ENCODE data around the gene CA10. TPM values are rescaled to one million over a fixed set of nuclear protein-coding genes. Genes with fewer than 3 reads are reported as not detected.

Gene CA10
- polyA plus RNA-seq, 4 donors = 0.19 to 0.31 TPM; not detected in 2

DNA sequence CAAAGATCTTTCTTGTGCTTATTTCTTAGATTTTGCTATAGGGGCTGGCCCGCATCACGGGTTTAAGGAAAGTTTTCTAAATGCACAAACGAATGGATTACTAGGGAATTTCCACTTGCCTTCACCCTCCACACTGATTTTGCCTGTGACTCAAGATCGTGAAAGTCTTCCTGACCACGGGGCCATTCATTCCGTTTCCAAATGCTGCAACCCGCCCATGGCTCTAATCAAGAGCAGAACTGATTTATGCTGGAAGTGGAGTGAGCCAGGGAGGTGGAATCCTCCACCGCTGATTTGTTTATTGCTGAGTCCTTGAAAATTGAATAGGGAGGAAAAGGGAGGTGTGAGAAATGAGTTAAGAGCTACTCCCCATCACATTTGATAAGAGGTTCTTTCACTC lies 52.4 kb downstream of the CA10 start:
- Histone ChIP-seq H3K4me1 (ENCODE audit: control insufficient read depth in 3 of 3, insufficient read depth in 2 of 3, low read depth in 1 of 3, low read length in 2 of 3) (no peaks in the 10 kb centered on the region), H3K36me3 (ENCODE audit: control insufficient read depth in 3 of 3, insufficient read depth in 2 of 3, low read depth in 1 of 3, low read length in 3 of 3) (no peaks in the 10 kb centered on the region), H3K9me3 (ENCODE audit: control insufficient read depth in 2 of 2, insufficient read depth in 1 of 2, low read depth in 1 of 2, low read length in 1 of 2) (no peaks in the 10 kb centered on the region), H3K4me3 (ENCODE audit: low read depth in 1 of 3, low read length in 3 of 3) (no peak overlapping the region), H3K27me3 (ENCODE audit: control insufficient read depth in 3 of 3, insufficient read depth in 3 of 3, low read length in 3 of 3) (no peaks in the 10 kb centered on the region), H3K27ac (ENCODE audit: low read depth in 1 of 3, low read length in 2 of 3) (no peak overlapping the region)
- no peak for FAIRE-seq
- DNase-seq = no peak
- 67 to 73% (median 73%) methylated on average over 8 of the region's 8 CpGs for WGBS, 3 donors

GRCh38 chr17:52105591-52105990 lies 52.9 kb downstream of the CA10 start:
- FAIRE-seq (no peak), DNase-seq (no peak)
- H3K4me3 ChIP-seq (ENCODE audit: low read depth in 1 of 3, low read length in 3 of 3) = no peak overlapping the region
- no peaks in the 10 kb centered on the region for H3K27me3 ChIP-seq (ENCODE audit: control insufficient read depth in 3 of 3, insufficient read depth in 3 of 3, low read length in 3 of 3)
- no peaks in the 10 kb centered on the region for H3K4me1 ChIP-seq (ENCODE audit: control insufficient read depth in 3 of 3, insufficient read depth in 2 of 3, low read depth in 1 of 3, low read length in 2 of 3)
- no peak overlapping the region for H3K27ac ChIP-seq (ENCODE audit: low read depth in 1 of 3, low read length in 2 of 3)
- no peaks in the 10 kb centered on the region for H3K9me3 ChIP-seq (ENCODE audit: control insufficient read depth in 2 of 2, insufficient read depth in 1 of 2, low read depth in 1 of 2, low read length in 1 of 2)
- WGBS, 3 donors = 92 to 93% (median 93%) methylated on average over 1 of the region's 1 CpG
- no peaks in the 10 kb centered on the region for H3K36me3 ChIP-seq (ENCODE audit: control insufficient read depth in 3 of 3, insufficient read depth in 2 of 3, low read depth in 1 of 3, low read length in 3 of 3)

- Histone ChIP-seq H3K27ac (ENCODE audit: low read depth in 1 of 3, low read length in 2 of 3) (no peak overlapping the region), H3K36me3 (ENCODE audit: control insufficient read depth in 3 of 3, insufficient read depth in 2 of 3, low read depth in 1 of 3, low read length in 3 of 3) (no peaks in the 10 kb centered on the region), H3K4me3 (ENCODE audit: low read depth in 1 of 3, low read length in 3 of 3) (no peak overlapping the region), H3K27me3 (ENCODE audit: control insufficient read depth in 3 of 3, insufficient read depth in 3 of 3, low read length in 3 of 3) (no peaks in the 10 kb centered on the region), H3K4me1 (ENCODE audit: control insufficient read depth in 3 of 3, insufficient read depth in 2 of 3, low read depth in 1 of 3, low read length in 2 of 3) (no peaks in the 10 kb centered on the region), H3K9me3 (ENCODE audit: control insufficient read depth in 2 of 2, insufficient read depth in 1 of 2, low read depth in 1 of 2, low read length in 1 of 2) (no peaks in the 10 kb centered on the region)
- FAIRE-seq = no peak
- DNase-seq = no peak
Observed at GRCh38 chr17:52096056-52096455, 62.5 kb downstream of the CA10 start.

GRCh38 chr17:52084176-52084575 lies 74.3 kb downstream of the CA10 start:
- WGBS, 3 donors = 73 to 80% (median 78%) methylated on average over 2 of the region's 2 CpGs
- no peak for DNase-seq
- FAIRE-seq = no peak
- H3K9me3 ChIP-seq (ENCODE audit: control insufficient read depth in 2 of 2, insufficient read depth in 1 of 2, low read depth in 1 of 2, low read length in 1 of 2) = no peaks in the 10 kb centered on the region
- no peaks in the 10 kb centered on the region for H3K36me3 ChIP-seq (ENCODE audit: control insufficient read depth in 3 of 3, insufficient read depth in 2 of 3, low read depth in 1 of 3, low read length in 3 of 3)
- H3K4me1 ChIP-seq (ENCODE audit: control insufficient read depth in 3 of 3, insufficient read depth in 2 of 3, low read depth in 1 of 3, low read length in 2 of 3) = no peaks in the 10 kb centered on the region
- no peaks in the 10 kb centered on the region for H3K27me3 ChIP-seq (ENCODE audit: control insufficient read depth in 3 of 3, insufficient read depth in 3 of 3, low read length in 3 of 3)
- H3K4me3 ChIP-seq (ENCODE audit: low read depth in 1 of 3, low read length in 3 of 3) = no peak overlapping the region
- H3K27ac ChIP-seq (ENCODE audit: low read depth in 1 of 3, low read length in 2 of 3) = no peak overlapping the region

GRCh38 chr17:52079496-52079895 lies 79.0 kb downstream of the CA10 start:
- Histone ChIP-seq H3K27ac (ENCODE audit: low read depth in 1 of 3, low read length in 2 of 3) (no peak overlapping the region), H3K36me3 (ENCODE audit: control insufficient read depth in 3 of 3, insufficient read depth in 2 of 3, low read depth in 1 of 3, low read length in 3 of 3) (no peaks in the 10 kb centered on the region), H3K9me3 (ENCODE audit: control insufficient read depth in 2 of 2, insufficient read depth in 1 of 2, low read depth in 1 of 2, low read length in 1 of 2) (no peaks in the 10 kb centered on the region), H3K27me3 (ENCODE audit: control insufficient read depth in 3 of 3, insufficient read depth in 3 of 3, low read length in 3 of 3) (no peaks in the 10 kb centered on the region), H3K4me3 (ENCODE audit: low read depth in 1 of 3, low read length in 3 of 3) (no peak overlapping the region), H3K4me1 (ENCODE audit: control insufficient read depth in 3 of 3, insufficient read depth in 2 of 3, low read depth in 1 of 3, low read length in 2 of 3) (no peaks in the 10 kb centered on the region)
- DNase-seq (no peak), FAIRE-seq (no peak)
- 76 to 77% (median 77%) methylated on average over 4 of the region's 4 CpGs for WGBS, 3 donors

GRCh38 chr17:52071712-52072111 lies 86.8 kb downstream of the CA10 start:
- no peak overlapping the region for H3K27ac ChIP-seq (ENCODE audit: low read depth in 1 of 3, low read length in 2 of 3)
- WGBS, 3 donors = 79 to 84% (median 83%) methylated on average over 5 of the region's 5 CpGs
- H3K9me3 ChIP-seq (ENCODE audit: control insufficient read depth in 2 of 2, insufficient read depth in 1 of 2, low read depth in 1 of 2, low read length in 1 of 2) = peaks cover 0 to 9% of the 10 kb centered on the region in 2 donors
- no peak for FAIRE-seq
- no peaks in the 10 kb centered on the region for H3K4me1 ChIP-seq (ENCODE audit: control insufficient read depth in 3 of 3, insufficient read depth in 2 of 3, low read depth in 1 of 3, low read length in 2 of 3)
- H3K27me3 ChIP-seq (ENCODE audit: control insufficient read depth in 3 of 3, insufficient read depth in 3 of 3, low read length in 3 of 3) = no peaks in the 10 kb centered on the region
- DNase-seq = no peak
- H3K36me3 ChIP-seq (ENCODE audit: control insufficient read depth in 3 of 3, insufficient read depth in 2 of 3, low read depth in 1 of 3, low read length in 3 of 3) = no peaks in the 10 kb centered on the region
- H3K4me3 ChIP-seq (ENCODE audit: low read depth in 1 of 3, low read length in 3 of 3) = no peak overlapping the region

GRCh38 chr17:52064791-52065211 lies 93.7 kb downstream of the CA10 start:
- DNase-seq (no peak), FAIRE-seq (no peak)
- H3K36me3 ChIP-seq (ENCODE audit: control insufficient read depth in 3 of 3, insufficient read depth in 2 of 3, low read depth in 1 of 3, low read length in 3 of 3) = no peaks in the 10 kb centered on the region
- no peaks in the 10 kb centered on the region for H3K27me3 ChIP-seq (ENCODE audit: control insufficient read depth in 3 of 3, insufficient read depth in 3 of 3, low read length in 3 of 3)
- H3K27ac ChIP-seq (ENCODE audit: low read depth in 1 of 3, low read length in 2 of 3) = no peak overlapping the region
- peaks cover 2 to 13% of the 10 kb centered on the region in 2 donors for H3K9me3 ChIP-seq (ENCODE audit: control insufficient read depth in 2 of 2, insufficient read depth in 1 of 2, low read depth in 1 of 2, low read length in 1 of 2)
- no peak overlapping the region for H3K4me3 ChIP-seq (ENCODE audit: low read depth in 1 of 3, low read length in 3 of 3)
- WGBS, 3 donors = 11 to 52% (median 21%) methylated on average over 2 of the region's 2 CpGs
- no peaks in the 10 kb centered on the region for H3K4me1 ChIP-seq (ENCODE audit: control insufficient read depth in 3 of 3, insufficient read depth in 2 of 3, low read depth in 1 of 3, low read length in 2 of 3)

DNA sequence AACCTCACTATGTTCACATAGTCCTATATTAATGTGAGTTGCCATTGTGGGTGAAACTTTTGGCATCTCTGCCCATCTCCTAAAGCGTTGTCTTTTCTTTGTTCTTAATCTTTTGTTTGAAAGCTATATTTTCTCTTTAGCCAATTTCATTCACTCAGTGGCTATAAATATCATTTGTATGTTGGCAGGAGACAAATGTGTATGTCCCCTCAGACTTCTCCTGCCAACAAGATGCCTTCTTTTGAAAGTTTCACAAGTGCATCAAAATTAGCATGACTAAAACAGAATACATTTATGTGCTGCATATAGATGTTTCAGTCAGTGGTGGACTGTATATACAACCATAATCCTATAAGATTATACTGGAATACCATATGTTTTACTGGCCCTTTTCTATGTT lies 109.0 kb downstream of the CA10 start:
- no peaks in the 10 kb centered on the region for H3K4me1 ChIP-seq (ENCODE audit: control insufficient read depth in 3 of 3, insufficient read depth in 2 of 3, low read depth in 1 of 3, low read length in 2 of 3)
- H3K9me3 ChIP-seq (ENCODE audit: control insufficient read depth in 2 of 2, insufficient read depth in 1 of 2, low read depth in 1 of 2, low read length in 1 of 2) = no peaks in the 10 kb centered on the region
- H3K27me3 ChIP-seq (ENCODE audit: control insufficient read depth in 3 of 3, insufficient read depth in 3 of 3, low read length in 3 of 3) = no peaks in the 10 kb centered on the region
- H3K36me3 ChIP-seq (ENCODE audit: control insufficient read depth in 3 of 3, insufficient read depth in 2 of 3, low read depth in 1 of 3, low read length in 3 of 3) = no peaks in the 10 kb centered on the region
- DNase-seq = no peak
- 68 to 84% (median 70%) methylated on average over 1 of the region's 1 CpG for WGBS, 3 donors
- FAIRE-seq = no peak
- no peak overlapping the region for H3K27ac ChIP-seq (ENCODE audit: low read depth in 1 of 3, low read length in 2 of 3)
- H3K4me3 ChIP-seq (ENCODE audit: low read depth in 1 of 3, low read length in 3 of 3) = no peak overlapping the region

DNA sequence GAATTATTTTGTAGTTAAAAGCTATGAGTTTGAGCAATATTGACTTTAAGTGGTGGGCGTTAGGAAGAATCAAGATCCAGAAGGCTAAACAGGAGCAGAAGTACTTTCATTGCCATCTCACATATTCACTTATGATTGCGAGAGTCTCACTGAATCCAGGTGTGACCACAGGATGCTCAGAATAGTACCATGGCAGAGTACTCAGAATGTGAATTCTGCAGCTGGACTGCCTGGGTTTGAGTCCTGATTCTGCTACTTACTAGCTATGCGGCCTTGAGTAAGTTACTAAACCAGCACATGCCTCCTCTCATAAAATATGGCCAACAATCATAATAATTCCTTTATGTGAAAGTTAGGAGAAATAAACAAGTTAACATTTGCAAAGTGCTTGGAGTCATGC lies 109.5 kb downstream of the CA10 start:
- Histone ChIP-seq H3K27me3 (ENCODE audit: control insufficient read depth in 3 of 3, insufficient read depth in 3 of 3, low read length in 3 of 3) (no peaks in the 10 kb centered on the region), H3K4me1 (ENCODE audit: control insufficient read depth in 3 of 3, insufficient read depth in 2 of 3, low read depth in 1 of 3, low read length in 2 of 3) (no peaks in the 10 kb centered on the region), H3K4me3 (ENCODE audit: low read depth in 1 of 3, low read length in 3 of 3) (no peak overlapping the region), H3K36me3 (ENCODE audit: control insufficient read depth in 3 of 3, insufficient read depth in 2 of 3, low read depth in 1 of 3, low read length in 3 of 3) (no peaks in the 10 kb centered on the region), H3K27ac (ENCODE audit: low read depth in 1 of 3, low read length in 2 of 3) (no peak overlapping the region), H3K9me3 (ENCODE audit: control insufficient read depth in 2 of 2, insufficient read depth in 1 of 2, low read depth in 1 of 2, low read length in 1 of 2) (no peaks in the 10 kb centered on the region)
- FAIRE-seq (no peak), DNase-seq (no peak)
- WGBS, 3 donors = 80 to 85% (median 82%) methylated on average over 3 of the region's 3 CpGs
